Muscle layer of duodenum (tissue), 2 donors: ENCODE measurements around the gene ATP5PD.
"Not testable (repeated sequence)": the region's sequence is repeated elsewhere in the genome, so short reads cannot be mapped to it uniquely, and the experiment has no call there.

Experiments used
- H3K27ac ChIP-seq: one replicate; pipeline ENCODE4 v1.7.0; 2013; ENCODE audit warnings: mild to moderate bottlenecking, low read length
- H3K27me3 ChIP-seq: one replicate; pipeline ENCODE4 v1.7.0; 2013; ENCODE audit warnings: low read depth, mild to moderate bottlenecking, control low read depth, low read length
- H3K36me3 ChIP-seq, 2 donors: one replicate each; pipeline ENCODE4 v1.7.0; 2013; ENCODE audit warnings: low read length in 2 of 2, control low read depth in 1 of 2, mild to moderate bottlenecking in 1 of 2; ENCODE audit not compliant: insufficient read depth in 2 of 2, control insufficient read depth in 1 of 2
- H3K4me1 ChIP-seq, 2 donors: one replicate each; pipeline ENCODE4 v1.7.0; 2013; ENCODE audit warnings: low read length in 2 of 2, mild to moderate bottlenecking in 2 of 2, control low read depth in 1 of 2, moderate library complexity in 1 of 2; ENCODE audit not compliant: insufficient read depth in 2 of 2, control insufficient read depth in 1 of 2
- H3K4me3 ChIP-seq, 2 donors: one replicate each; pipeline ENCODE4 v1.7.0; 2013; ENCODE audit warnings: low read length in 2 of 2, low read depth in 1 of 2, mild to moderate bottlenecking in 1 of 2
- H3K9me3 ChIP-seq, 2 donors: one replicate each; pipeline ENCODE4 v1.7.0; 2013; ENCODE audit warnings: low read length in 2 of 2, control low read depth in 1 of 2, mild to moderate bottlenecking in 1 of 2; ENCODE audit not compliant: control insufficient read depth in 1 of 2
- donor health status: healthy.

Gene ATP5PD

DNA sequence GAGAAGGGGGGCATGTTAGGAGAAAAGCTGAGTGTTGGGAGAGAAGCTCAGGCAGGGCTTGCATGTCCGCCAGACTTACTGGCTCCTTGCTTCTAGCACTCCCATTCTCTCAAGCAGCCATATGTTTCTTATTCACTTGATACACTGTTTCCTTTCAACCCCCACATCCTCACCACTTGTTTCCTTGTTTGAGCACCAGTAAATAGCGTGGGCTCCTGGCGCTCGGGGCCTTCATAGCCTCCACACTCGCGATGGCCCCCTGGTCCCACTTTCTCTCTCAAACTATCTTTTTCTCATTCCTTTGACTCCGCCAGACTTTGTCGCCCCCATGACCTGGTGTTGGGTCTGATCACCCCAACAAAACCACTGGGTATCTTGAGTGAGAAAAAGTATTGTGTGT, 16.6 kb downstream of the ATP5PD start:
- H3K4me1 ChIP-seq: peaks cover 0 to 18% of the 10 kb centered on the region in 2 donors

DNA sequence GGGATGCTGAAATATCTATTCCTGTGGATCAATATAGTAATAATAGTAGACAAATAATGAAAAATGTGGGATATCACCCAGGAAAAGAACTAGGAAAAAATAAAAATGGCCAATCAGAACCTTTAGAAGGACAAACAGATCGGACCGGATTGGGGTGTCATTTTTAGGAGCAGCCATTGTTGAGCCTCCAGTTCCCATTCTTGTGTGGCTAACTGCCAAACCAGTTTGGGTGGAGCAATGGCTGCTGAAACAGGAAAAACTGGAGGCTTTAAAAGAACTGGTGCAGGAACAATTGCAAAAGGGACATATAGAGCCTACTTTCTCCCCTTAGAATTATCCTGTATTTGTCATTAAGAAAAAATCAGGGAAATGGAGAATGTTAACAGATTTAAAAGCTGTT, 20.1 kb downstream of the ATP5PD start:
- not testable (repeated sequence) for H3K27me3 ChIP-seq, H3K36me3 ChIP-seq, H3K4me3 ChIP-seq, H3K4me1 ChIP-seq, H3K27ac ChIP-seq, H3K9me3 ChIP-seq

More for the DNA sequence above, 16.6 kb downstream of the ATP5PD start:
- Histone ChIP-seq H3K36me3 (no peaks in the 10 kb centered on the region), H3K27ac (no peak overlapping the region), H3K4me3 (no peak overlapping the region), H3K9me3 (no peaks in the 10 kb centered on the region), H3K27me3 (no peaks in the 10 kb centered on the region)

DNA sequence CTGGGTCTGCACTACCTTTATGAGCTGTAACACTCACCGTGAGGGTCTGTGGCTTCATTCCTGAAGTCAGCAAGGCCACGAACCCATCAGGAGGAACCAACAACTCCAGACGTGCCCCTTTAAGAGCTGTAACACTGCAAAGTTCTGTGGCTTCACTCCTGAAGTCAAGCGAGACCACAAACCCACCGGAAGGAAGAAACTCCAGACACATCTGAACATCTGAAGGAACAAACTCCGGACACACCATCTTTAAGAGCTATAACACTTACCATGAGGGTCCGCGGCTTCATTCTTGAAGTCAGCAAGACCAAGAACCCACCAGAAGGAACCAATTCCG, 21.4 kb downstream of the ATP5PD start:
- H3K4me3 ChIP-seq, H3K9me3 ChIP-seq, H3K27ac ChIP-seq, H3K4me1 ChIP-seq, H3K27me3 ChIP-seq: not testable (repeated sequence)
- H3K36me3 ChIP-seq: peaks cover 6 to 18% of the 10 kb centered on the region in 2 donors

DNA sequence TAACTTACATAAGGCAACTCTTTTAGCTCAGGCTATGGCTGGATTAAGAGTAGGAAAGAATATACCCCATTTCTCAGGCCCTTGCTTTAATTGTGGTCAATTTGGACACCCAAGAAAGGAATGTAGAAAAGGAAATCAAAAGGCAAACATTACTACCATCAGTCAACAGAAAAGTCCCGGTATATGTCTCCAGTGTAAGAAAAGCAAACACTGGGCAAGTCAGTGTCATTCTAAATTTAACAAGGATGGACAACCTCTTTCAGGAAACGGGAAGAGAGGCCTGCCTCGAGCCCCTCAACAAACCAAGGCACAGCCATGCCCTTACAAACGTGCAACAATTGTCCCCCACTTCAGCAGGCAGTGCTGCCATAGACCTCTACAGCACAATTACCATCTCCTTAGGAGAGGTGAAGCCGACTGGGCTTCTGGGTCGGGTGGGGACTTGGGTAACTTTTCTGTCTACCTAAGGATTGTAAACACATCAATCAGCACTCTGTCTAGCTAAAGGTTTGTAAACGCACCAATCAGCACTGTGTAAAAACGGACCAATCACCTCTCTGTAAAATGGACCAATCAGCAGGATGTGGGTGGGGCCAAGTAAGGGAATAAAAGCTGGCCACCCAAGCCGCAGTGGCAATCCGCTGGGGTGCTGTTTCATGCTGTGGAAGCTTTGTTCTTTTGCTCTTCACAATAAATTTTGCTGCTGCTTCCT, 21.9 kb downstream of the ATP5PD start:
- no peak overlapping the region for H3K27ac ChIP-seq
- no peaks in the 10 kb centered on the region for H3K27me3 ChIP-seq
- no peak overlapping the region for H3K4me3 ChIP-seq
- peaks cover 6 to 18% of the 10 kb centered on the region in 2 donors for H3K36me3 ChIP-seq
- H3K9me3 ChIP-seq: no peaks in the 10 kb centered on the region
- no peaks in the 10 kb centered on the region for H3K4me1 ChIP-seq

DNA sequence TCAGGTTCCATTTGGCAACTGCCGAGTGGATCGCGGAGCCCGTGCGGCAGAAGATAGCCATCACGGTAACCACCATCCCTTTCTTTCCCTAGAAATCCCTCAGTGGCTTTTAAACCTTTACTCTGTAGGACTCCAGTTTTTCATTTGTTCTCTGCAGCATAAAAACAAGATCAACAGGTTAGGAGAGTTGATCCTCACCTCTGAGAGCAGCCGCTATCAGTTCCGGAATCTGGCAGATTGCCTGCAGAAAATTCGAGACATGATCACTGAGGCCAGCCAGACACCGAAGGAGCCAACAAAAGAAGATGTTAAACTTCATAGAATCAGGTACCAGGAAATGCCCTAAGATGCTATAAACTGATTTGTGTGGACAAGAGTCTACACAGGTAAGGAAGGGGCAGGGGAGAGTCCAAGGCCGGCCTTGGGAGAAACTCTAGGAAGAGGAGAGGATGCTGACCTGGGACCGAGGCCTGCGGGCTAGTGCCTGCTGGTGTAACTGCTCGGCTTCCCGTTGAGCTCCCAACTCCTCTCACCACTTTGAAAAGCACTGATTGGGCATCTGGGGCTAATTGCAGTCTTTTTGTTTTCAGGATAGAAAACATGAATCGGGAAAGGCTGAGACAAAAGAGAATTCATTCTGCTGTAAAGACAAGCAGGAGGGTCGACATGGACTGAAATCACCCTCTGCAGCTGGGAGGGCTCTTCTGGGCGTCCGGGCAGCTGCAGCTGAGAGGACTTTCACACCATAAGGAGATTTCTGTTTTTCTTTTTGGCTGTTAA, 26.2 kb downstream of the ATP5PD start:
- no peaks in the 10 kb centered on the region for H3K27me3 ChIP-seq
- H3K9me3 ChIP-seq: no peaks in the 10 kb centered on the region
- no peak overlapping the region for H3K27ac ChIP-seq
- peaks cover 13 to 30% of the 10 kb centered on the region in 2 donors for H3K36me3 ChIP-seq
- no peaks in the 10 kb centered on the region for H3K4me1 ChIP-seq
- H3K4me3 ChIP-seq: no peak overlapping the region

DNA sequence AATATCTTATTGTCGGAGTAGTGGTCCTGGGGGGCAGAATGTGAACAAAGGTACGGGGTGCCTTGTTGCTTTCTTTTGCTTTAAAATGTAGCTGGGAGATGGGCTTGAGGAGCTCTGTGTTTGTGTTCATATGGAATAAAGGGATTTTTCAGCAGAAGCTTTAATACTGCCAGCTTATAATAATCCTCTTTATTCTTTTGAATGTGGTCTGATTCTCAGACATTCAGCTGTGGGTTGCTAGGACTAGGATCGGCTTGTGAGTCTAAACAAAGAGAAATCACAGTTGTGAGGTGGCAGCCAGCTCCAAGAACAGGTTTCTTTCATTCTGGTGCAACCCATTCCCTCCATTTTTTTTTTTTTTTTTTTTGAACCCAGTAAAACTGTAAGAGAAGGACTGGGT, 27.1 kb downstream of the ATP5PD start:
- H3K27ac ChIP-seq: no peak overlapping the region
- no peaks in the 10 kb centered on the region for H3K27me3 ChIP-seq
- H3K4me1 ChIP-seq: no peaks in the 10 kb centered on the region
- no peaks in the 10 kb centered on the region for H3K9me3 ChIP-seq
- H3K36me3 ChIP-seq: peaks cover 13 to 30% of the 10 kb centered on the region in 2 donors
- no peak overlapping the region for H3K4me3 ChIP-seq

DNA sequence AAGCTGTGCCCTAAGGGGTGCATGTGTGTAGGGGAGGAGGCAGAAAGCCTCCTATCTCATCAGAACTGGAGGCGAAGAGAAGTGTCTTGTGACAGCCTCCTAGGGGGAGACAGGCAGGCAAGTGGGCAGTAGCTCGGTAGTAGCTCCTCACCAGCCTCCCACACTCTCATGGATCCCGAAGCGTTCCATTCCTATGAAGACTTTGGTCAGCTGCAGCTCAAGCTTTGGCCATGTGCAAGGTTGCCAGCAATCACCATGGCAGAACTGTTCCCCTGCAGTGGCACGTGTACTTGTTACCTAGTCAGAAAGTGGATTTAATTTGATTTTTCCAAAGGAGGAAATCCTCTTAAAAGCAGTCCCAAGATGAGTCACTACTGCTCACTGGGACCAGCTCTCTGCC, 27.6 kb downstream of the ATP5PD start:
- H3K9me3 ChIP-seq: no peaks in the 10 kb centered on the region
- no peak overlapping the region for H3K4me3 ChIP-seq
- no peak overlapping the region for H3K27ac ChIP-seq
- peaks cover 13 to 30% of the 10 kb centered on the region in 2 donors for H3K36me3 ChIP-seq
- H3K27me3 ChIP-seq: no peaks in the 10 kb centered on the region
- H3K4me1 ChIP-seq: no peaks in the 10 kb centered on the region

DNA sequence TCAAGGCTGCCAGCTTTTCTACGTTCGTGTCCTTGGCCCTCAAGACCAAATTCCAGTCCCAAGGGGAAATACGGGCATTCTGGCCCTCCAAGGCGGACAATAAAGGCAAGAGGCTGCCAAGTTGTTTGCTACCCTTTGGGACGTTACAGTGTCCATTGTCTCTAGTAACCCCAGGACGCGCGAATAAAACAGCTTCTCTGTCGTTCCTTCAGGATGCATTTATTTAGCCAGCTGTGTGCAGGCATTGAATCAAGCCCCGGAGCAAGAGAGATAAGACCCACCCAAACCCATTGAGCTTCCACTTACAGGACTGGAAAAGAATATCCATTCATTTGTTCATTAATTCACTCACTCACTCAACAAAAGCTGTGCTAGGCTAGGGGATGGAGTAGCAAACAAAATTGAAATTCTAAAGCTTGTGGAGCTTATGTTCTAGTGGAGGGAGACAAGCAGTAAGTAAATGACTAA, 33.6 kb downstream of the ATP5PD start:
- no peaks in the 10 kb centered on the region for H3K27me3 ChIP-seq

DNA sequence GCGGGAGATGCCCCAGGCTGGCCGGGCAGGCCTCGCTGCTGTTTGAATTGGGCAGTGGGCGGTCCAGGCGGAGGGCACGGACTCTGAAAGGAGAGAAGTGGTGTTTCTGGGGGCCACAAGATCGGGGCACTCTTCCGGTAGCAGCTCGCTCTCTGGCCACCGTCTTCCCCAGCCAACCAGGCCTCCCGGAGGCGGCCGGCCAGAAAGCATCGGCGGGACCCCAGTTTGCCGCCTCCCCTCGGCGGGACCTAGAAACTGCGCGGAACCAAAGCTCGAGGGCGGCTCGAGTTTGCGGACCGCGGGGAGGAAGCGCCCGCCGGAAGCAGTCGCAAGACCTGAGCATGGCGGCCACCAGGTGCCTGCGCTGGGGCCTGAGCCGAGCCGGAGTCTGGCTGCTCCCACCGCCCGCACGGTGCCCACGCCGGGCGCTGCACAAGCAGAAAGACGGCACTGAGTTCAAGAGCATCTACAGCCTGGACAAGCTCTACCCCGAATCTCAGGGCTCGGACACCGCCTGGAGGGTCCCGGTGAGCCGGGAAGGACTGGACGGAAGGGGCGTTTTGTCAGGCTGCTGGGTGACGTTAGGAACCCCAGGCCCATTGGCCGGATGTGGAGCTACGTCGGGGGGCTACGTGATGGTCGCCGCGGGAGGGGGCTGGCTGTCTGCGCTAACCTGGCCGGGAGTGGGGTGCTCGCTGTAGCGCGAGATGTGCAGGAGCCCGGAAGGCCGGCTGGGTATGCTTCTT, 34.2 kb downstream of the ATP5PD start, which contains the start of gene MRPL58:
MRPL58 (plus strand) TSS at position 325 of the 746 bp plus-strand sequence; CDS start at position 342, 17 bp downstream.
- H3K27me3 ChIP-seq: no peaks in the 10 kb centered on the region
- H3K4me3 ChIP-seq: peak within 1 kb of the TSS; percentile 61 to 91
- no peaks in the 10 kb centered on the region for H3K36me3 ChIP-seq
- no peaks in the 10 kb centered on the region for H3K9me3 ChIP-seq
- peak within 1 kb of the TSS; percentile 71 for H3K27ac ChIP-seq
- H3K4me1 ChIP-seq: peaks cover 14 to 29% of the 10 kb centered on the region in 2 donors

More for the DNA sequence above, 33.6 kb downstream of the ATP5PD start:
- Histone ChIP-seq H3K36me3 (no peaks in the 10 kb centered on the region), H3K4me3 (peak overlapping the region; percentile 61 to 91), H3K27ac (peak overlapping the region; percentile 27), H3K9me3 (no peaks in the 10 kb centered on the region), H3K4me1 (peaks cover 14 to 29% of the 10 kb centered on the region in 2 donors)

DNA sequence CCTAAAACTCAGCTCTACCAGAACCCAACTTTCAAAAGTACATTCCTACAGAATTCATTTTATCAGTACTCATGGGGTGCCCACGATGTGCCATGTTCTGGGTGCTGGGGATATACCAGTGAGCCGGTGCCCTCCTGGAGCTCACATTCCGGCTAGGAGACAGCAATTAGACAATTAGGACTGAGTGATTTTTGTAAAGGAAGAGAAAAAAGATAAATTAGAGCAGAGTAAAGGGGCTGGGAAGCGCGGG, 34.7 kb downstream of the ATP5PD start:
- H3K36me3 ChIP-seq: no peaks in the 10 kb centered on the region
- no peaks in the 10 kb centered on the region for H3K9me3 ChIP-seq
- no peaks in the 10 kb centered on the region for H3K27me3 ChIP-seq
- peak overlapping the region; percentile 61 to 91 for H3K4me3 ChIP-seq
- H3K27ac ChIP-seq: peak overlapping the region; percentile 71
- H3K4me1 ChIP-seq: peaks cover 14 to 29% of the 10 kb centered on the region in 2 donors

DNA sequence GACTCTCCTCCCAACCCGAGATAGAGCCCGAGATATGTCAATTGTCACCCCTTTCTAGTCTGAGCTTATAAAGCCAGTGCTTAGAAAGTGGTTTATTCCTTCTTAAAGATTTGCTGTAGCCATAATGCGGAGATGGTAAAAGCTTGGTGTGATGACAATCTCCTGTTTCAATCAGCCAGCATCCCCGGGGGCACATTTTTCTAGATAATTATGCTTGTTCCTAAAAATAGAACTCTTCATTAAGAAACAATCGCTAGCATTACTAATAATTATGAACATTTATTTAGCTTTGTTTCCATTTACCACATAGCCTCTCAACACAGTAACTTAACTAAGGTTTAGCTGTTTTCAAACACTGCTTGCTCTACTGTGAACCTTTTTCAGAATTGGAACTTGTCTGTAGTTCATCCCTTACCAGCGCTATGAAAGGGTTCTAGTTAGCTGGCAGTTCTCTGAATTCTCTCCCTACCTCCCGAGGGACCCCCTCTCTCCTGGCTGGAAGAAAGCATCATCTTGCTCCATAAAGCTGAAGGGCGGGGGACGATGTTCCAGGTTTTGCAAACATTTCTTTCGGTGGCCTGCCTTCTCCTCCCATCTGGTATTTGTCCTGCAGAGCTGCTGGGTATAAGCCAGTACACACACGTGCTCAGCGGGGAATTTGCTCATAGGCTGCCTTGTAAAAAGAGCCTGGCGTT, 35.2 kb downstream of the ATP5PD start:
- peak overlapping the region; percentile 61 to 91 for H3K4me3 ChIP-seq
- H3K27ac ChIP-seq: peak overlapping the region; percentile 71

More for the DNA sequence above, 35.2 kb downstream of the ATP5PD start:
- no peaks in the 10 kb centered on the region for H3K27me3 ChIP-seq
- peaks cover 14 to 29% of the 10 kb centered on the region in 2 donors for H3K4me1 ChIP-seq
- H3K36me3 ChIP-seq: no peaks in the 10 kb centered on the region
- H3K9me3 ChIP-seq: no peaks in the 10 kb centered on the region
